GM12872 (cell line): ENCODE measurements around the gene TEKT3.

ENCODE experiments used
- TF ChIP-seq, protein P1 (sequence below): IDR thresholded peaks from 3 replicates; pipeline ENCODE4 v1.5.1; 2011; ENCODE audit warnings: low read depth, mild to moderate bottlenecking, low read length, moderate library complexity; ENCODE audit not compliant: insufficient read depth

The TEKT3 gene

DNA sequence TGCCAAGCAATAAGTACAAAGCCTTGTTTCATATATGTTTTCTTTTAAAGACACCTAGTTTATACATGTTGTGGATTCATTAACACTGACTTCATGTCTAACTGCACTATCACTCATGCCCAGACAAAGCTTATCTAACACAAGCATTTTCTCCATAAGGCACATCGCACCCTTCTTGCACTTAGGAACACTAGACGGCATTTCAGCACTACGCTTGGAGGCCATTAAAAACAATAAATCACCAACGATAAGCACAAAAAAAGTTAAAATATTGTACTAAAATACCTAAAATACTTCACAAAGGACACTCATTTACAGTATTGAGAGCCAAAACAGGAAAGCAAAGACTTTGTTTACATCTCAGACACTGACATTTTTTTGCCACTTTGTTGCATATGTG is 39.0 kb upstream of the TEKT3 start:
- TF ChIP-seq, protein P1, sequence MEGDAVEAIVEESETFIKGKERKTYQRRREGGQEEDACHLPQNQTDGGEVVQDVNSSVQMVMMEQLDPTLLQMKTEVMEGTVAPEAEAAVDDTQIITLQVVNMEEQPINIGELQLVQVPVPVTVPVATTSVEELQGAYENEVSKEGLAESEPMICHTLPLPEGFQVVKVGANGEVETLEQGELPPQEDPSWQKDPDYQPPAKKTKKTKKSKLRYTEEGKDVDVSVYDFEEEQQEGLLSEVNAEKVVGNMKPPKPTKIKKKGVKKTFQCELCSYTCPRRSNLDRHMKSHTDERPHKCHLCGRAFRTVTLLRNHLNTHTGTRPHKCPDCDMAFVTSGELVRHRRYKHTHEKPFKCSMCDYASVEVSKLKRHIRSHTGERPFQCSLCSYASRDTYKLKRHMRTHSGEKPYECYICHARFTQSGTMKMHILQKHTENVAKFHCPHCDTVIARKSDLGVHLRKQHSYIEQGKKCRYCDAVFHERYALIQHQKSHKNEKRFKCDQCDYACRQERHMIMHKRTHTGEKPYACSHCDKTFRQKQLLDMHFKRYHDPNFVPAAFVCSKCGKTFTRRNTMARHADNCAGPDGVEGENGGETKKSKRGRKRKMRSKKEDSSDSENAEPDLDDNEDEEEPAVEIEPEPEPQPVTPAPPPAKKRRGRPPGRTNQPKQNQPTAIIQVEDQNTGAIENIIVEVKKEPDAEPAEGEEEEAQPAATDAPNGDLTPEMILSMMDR, result no peak

DNA sequence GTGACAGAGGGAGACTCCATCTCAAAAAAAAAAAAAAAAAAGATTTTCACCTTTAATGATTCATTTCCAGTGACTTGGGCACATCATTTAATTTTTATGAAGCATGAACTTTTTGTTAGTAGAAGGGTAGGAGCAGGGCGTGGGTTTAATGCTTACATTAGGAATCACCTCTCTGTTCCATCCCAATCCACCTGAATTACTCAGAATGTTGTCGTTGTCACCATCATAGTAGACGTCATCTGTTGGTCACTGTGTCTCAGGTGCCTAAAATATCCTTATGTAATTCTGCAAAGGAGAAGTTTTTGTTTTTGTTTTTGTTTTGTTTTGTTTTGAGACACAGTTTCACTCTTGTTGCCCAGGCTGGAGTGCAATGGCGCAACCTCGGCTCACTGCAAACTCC is 38.3 kb upstream of the TEKT3 start:
- TF ChIP-seq, protein P1, result no peak

DNA sequence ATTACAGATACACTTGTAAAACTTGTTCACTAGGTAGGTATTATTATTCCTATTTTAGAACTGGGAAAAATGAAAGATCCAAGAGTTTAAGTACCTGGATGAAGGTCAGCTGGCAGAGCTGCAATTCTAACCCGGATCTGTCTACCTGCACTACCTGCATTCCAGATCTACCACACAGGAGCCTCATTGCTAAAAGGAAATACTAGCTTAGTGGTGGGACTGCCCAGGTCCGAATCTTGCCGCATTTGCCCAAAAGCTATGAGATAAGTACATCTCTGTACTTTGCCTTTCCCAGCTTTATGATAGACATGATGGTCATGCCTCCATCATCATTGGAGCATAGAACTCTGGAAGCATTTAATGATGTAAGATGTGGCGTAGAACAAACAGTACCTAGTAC is 36.8 kb upstream of the TEKT3 start:
- TF ChIP-seq, protein P1, result no peak

DNA sequence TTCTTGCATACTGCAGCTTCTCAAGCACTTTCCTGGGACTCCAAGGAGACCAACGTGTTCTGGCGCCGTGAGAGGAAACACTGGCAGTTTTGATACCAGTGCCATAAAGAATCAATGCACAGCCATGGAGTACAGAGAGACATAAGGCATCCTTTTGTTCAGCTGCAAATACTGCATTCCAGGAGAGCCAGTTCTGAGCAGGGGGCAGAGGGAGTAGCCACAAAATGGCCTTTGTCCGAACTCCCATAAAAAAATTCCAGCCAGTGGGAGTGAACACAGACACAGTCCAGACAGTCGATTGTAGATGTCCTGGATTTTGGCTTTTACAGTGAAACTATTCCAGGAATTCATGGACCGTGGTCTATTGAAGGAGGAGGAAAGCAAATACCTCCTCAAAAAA is 36.2 kb upstream of the TEKT3 start:
- TF ChIP-seq, protein P1, result no peak

DNA sequence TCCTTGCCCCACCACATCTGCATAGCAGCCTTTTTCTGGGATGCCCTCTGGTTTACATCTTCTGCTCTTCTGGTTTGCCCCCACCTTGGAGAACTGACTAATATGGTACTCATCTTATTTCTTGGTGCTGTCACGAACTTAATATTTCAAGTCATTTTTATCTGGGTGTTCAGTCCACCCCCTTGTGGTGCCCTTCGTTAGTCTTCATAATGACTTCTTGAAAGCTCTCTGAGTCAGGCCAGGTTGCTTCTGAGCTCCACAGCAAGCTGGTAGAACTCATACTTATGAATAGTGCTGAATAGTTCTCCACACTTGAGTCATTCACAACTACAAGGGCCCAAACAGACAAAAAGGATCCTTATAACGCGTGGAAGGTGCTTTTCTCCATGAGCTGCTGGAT is 35.8 kb upstream of the TEKT3 start:
- TF ChIP-seq, protein P1, result no peak

DNA sequence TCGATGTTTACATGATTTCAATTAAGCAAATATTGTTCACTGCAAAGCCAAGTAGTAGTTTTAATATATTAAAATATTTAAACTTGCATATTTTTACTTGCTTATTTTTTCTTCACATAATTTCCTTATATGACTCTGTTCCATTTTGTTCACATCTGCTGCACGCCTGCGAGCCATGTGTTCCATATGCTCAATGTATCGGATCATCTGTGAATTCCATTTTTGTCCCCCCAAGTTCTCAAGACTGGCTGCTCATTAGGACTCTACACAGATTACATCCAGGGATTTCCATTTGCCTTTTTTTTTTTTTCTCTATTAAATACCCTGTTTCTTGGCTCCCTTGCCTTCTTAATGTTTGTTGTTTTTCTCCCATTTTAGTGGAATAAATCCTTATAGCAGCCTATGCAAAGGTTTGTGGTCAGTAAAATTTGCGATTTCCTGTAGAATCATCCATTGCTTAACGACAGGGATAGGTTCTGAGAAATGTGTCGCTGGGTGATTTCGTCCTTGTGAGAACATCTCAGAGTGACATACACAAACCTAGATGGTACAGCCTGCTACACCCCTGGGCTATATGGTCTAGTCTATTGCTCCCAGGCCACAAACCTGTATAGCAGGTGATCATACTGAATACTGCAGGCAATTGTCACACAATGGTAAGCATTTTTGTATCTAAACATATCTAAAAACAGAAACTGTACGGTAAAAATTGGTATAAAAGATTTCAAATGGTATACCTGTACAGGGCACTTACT is 30.2 kb upstream of the TEKT3 start:
- TF ChIP-seq, protein P1, result no peak

DNA sequence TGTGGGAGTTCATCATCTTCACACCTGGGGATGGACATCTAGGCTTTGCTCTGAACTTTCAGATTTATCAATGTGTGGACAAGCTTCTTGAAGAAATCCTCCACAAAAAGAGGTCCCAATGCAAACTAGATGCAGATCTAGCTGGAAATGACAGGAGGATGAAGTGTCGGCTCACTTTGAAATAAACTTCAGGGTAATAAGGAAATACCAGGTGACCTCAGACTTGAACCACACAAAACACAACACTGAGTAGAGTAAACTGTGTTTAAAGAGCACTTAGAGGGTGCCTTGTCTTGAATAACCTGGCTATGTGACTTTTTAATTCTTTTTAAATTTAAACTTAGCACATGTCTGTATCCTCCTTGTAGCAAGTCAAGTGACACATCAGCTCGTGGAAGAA is 27.2 kb upstream of the TEKT3 start:
- TF ChIP-seq, protein P1, result no peak
